Right forelimb (tissue), 1 donor: ENCODE results near the gene EPHB1.

Experiments used
- DNase-seq: peaks from one replicate; pipeline ENCODE4 v3.0.0-alpha.2; 2018

The EPHB1 gene

DNA sequence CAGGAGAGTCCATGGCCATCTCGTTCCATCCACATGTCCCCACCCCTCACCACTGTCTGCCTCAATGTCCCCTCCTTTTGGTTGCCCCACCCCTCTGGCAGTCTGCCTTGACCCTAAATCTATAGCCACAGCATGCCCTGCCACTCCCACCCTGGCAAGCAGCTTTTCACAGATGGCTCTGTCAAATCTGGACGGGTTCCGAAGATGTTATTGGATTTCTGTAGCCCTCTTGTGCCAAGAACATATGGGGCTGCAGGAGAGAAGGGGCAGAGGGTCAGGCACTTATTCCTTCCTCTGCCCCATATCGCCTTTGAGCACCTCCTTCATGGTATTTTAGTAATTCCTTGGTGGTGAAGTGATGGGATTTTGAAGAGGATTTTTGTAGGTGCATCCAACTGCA lies 57.1 kb downstream of the EPHB1 start:
- DNase-seq, result no peak

DNA sequence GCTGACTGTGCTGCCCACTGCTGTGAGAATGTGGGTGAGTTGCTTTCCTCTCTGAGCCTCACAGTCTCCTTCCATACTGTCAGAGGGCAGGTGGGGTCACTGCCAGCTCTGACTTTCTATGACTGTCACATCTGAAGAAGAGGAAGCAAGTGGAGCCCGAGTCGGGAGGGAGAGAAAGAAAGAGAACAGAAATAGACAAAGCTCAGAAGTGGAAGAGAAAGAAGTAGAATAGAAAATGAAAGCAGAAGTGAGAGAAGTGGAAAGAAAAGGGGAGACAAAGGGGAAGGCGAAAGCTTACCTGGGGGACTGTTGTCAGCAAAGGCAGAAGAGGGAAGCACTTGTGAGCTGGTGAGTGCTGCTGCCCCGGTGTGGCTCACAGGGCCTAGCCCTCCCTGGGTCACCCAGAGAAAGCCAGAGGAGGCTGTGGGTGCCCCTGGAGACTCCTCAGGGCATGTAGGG lies 57.9 kb downstream of the EPHB1 start:
- no peak for DNase-seq

DNA sequence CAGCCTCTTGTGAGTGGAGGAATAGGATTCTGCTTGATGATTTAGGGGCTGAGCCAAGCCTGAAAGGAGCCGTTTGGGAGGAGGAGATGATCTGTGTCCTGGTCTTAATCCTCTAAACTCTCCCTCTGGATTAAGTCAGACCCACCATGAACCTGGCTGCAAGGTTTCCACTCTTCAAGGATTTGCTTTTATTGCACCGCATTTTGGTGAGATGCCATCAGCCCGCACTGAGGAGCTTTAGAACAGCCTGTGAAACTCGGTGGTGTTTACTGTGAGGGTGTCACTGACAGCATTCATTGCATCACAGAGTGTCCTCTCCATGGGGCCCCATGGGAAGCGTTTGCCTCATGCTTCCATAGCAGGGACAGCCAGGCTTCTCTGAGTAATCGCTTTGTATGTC lies 59.2 kb downstream of the EPHB1 start:
- no peak for DNase-seq

DNA sequence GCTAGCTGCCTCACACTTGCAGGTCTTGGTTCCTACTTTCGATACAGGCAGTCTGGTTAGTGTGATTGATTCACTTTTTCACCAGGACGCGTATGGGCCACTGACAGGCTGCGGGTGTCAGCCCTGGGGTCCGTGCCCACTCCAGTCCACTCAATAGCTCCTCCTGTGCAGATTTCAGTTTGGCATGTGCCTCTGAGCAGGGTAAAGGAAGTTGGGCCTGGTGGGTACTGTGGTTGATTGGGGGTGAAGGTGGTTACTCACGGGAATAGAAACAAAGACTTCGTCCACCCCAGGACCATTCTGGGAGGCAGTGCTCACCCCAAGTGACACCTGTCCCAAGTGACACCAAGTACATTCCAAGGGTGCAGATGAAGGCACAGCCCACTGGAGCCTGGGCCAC lies 62.3 kb downstream of the EPHB1 start:
- no peak for DNase-seq

DNA sequence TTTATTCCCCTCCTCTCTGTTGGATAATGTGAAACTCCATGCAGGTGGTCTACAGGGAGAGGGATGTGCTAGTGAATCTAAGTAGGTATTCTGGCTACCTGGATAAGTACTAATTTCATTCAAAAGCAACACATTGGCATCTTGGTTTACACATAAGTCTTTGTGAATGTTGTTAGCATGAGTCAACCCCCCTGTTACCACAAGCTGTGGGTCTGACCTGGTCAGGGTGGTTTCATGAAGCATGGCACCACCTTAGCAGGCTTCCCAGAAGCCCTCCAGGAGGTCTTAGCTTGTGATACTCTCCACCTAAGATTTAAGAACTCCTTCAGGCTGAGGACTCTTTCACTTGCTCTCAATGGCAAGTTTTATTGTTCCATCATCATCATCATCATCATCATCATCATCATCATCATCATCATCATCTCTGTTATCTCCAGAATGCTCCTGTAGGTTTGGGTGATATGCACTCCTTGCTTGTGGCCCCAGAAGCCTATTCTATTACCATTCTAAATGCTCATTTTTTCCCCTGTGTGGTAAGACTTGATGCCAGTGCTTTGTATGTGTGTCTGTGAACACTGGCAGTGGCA lies 62.8 kb downstream of the EPHB1 start:
- no peak for DNase-seq

DNA sequence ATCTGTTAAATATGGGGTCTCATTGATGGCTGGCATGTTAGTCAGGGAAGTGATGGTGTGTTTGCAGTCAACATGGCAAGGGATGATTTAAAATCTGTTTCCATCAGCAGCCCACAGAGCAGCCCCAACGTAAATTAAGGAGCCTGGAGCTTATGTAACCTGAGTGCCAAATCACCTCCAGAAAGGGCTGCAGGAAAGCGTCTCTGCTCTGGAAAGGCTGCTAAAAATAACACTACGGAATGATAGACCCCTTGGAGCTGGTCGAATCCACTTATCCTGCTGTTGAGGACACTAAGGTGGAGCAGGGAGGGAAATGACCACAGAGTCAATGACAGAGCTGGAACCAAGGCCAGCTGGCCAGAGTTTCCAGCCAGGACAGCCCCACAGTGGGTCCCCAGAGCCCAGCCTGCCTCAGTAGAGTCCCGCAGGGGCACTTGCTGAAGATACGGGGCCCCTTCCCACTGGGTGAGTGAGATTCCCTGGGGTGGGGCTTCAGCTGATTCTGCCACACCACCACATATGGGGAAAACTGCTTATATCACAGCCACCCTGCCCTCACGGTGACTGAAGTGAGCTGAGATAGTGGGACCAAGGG lies 63.5 kb downstream of the EPHB1 start:
- no peak for DNase-seq

DNA sequence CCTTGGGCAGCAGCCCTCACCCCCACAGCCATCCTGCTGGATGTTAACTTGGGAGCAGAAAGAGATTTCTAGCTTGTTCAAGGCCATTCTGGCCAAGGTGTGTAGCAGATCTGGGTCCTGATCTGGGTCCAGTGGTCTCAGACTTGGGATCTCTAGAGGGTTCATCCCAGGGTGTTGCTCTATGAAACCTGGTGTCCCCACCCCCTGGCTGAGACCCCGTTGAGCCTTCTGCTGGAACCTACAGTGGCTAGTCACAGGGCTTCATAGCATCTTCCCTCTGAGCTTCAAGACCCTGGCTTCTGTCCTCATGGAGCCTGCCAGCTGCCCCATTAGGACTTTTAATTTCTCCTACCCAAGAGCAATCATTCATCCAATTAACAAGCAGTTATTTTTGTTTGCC lies 64.3 kb downstream of the EPHB1 start:
- no peak for DNase-seq

DNA sequence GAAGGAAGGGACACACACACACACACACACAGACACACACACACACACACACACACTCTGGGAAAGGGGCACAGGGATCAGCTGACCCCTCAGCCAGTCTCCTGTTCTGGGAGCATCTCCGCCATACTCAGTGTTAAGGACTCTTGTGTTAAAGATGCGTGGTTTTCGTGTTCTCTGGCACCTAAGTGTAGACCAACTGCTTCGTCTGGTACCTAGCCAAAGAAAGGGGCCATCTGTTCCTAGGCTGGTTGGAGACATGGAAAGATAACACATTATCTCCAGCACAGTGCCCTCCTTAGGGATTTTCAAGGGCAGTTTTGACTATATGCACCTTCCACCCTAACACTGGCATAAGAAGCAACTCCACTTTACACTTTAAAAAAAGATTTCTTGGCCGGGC lies 65.1 kb downstream of the EPHB1 start:
- no peak for DNase-seq

DNA sequence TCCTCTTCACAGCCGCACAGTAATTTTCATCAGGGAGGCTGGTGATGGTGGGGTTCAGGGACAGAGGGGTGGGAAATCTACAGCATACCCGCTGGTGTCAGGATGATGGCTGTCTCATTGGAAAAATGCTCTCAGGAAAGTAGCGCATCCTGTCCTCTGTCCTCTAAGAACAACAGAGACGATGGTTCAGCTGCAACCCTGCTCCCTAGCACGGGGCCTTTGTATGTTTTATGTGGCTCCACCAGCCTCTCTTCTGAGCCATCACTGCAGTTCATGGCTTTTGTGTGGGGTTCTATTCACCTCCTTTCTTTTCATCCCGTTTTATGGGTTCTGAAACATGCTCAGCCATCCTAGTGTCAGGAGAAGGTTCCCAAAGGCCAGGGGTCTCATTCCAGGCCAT lies 68.9 kb downstream of the EPHB1 start:
- no peak for DNase-seq

DNA sequence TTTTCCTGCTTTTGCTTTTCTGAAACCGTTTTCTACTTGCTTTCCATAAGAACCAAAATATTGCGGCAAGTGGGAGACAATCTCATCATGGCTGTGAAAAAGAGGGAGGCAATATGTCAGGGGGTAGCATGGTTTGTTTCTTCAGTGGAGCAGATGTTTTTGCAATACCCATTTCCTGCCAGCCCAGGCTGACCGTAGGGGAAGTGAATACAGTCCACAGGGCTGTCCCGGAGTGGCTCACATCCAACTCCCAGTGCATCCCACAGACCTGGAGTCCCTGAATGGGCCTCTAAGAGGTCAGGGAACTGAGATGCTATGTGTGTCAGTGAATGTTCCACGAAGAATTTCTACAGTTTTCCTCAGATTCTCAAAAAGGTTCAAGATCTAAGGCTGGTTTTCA lies 69.6 kb downstream of the EPHB1 start:
- no peak for DNase-seq

DNA sequence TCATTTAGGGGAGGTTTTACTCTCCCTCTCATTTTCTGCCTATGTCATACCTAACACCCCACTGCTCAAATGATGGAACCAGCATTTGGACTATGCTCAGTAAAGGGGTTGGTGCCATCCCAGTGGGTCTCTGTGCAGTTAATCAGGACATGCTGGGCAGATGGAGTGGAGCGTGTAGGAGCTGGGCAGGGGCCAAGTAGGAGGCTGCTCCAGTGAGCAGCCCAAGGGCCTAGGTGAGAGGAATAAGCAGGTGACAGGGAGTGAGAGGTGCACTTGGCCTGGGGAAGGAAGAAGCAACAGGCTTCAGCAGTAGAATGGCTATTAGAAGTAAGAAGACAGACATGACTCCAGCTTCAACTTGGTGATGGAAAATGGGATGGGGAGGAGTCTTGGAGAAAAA lies 72.2 kb downstream of the EPHB1 start:
- DNase-seq, result no peak

DNA sequence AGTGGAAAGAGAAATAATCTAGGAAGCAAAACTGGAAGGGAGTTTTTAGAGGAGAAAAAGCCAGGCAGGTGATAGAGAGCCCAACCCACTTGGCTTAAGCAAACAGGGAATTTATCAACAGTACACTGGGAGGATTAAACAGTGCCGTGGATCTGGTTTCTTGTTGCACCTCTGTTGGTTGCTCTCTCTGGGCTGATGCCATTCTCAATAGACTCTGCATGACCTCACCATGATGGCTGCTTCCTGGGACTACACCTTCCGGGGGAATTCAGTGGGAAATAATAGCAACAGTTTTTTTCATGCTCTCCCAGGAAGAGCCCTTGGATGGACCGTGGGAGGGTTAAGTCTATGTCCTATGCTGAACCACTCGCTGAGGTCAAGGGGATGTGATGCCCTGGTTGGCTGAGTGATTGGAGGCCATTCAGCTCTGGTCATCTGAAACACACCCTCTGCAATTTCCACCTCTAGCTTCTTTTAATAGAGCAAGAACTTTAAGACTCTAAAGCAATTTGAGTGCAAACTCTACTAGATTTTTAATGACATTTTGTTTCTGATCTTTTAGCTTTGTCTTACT lies 74.2 kb downstream of the EPHB1 start:
- no peak for DNase-seq

DNA sequence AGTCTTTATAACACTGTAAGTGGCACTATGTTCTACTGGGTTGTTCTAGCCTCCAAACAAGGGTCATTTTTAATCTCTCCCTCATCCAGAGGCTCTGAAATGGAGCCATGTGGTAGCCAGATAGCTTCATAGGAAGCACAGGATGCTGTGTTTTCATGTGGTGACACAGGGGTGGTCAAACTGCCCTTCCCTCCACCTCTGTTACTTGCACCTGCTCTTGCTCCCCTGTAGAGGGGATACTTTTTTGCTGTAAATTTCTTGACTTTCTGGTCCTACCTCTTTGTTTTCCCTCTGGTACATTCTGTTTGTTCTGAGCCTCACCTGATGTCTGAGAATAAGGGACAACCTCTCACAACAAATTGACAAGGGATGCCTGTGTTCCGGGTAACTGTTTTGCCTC lies 76.8 kb downstream of the EPHB1 start:
- DNase-seq, result no peak

DNA sequence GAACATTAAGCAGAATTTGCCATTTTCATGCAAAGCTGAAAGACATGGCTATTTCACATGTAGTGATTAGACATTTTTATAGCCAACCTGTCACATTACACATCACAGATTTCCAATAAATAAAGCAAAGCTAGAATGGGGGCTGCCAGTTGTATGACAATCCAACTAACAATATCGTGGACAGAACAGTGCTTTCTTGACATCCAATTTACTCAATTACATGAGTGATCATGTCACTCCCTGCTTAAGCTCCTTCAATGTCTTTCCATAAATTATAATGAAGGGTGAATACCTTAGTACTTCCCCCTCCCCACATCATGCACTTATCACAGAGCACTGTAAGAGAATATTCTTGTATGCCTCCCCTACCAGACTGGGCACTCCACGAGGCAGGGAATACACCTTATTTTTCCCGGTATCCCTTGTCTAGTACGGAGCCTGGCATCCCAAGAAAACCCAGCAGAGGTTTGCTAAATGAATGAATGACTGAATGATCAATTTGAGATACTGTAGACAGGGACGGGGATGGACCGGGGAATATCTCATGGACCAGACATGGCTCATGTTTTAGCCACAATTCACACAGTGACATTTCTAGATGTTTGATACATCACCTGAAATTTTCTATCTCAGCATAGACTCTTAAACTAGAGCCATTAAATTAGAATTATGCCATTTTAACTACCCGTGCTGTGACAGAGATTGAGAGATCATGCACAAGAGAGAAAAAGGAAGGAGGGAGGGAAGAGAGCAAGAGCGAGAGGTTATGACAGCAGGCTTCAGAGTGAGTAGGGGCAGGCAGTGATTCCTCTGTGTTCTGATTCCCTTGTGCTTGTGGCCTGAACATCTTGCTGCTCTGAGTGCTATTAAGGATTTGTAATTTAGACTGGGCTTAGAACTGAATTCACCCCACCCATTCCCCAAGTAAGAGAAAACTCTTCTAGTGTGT lies 77.7 kb downstream of the EPHB1 start:
- no peak for DNase-seq

DNA sequence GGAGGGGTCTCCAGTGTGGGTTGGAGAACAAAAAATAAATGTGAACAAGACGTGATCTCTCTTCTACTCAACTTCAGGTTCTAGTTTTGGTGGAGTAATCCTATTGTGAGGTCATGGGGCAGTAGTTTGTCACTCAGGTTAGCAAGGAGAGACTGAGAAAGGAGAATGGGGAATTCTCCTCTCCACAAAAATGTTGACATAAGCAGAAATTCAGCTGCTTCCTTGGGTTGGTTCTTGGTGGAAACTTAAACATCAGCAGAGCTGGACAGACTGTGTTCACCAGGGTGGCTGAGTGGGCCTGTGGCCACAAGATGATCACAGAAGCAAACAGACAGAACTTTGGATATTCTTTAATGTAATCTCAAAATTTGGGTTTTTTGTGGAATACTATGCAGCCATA lies 78.7 kb downstream of the EPHB1 start:
- no peak for DNase-seq

DNA sequence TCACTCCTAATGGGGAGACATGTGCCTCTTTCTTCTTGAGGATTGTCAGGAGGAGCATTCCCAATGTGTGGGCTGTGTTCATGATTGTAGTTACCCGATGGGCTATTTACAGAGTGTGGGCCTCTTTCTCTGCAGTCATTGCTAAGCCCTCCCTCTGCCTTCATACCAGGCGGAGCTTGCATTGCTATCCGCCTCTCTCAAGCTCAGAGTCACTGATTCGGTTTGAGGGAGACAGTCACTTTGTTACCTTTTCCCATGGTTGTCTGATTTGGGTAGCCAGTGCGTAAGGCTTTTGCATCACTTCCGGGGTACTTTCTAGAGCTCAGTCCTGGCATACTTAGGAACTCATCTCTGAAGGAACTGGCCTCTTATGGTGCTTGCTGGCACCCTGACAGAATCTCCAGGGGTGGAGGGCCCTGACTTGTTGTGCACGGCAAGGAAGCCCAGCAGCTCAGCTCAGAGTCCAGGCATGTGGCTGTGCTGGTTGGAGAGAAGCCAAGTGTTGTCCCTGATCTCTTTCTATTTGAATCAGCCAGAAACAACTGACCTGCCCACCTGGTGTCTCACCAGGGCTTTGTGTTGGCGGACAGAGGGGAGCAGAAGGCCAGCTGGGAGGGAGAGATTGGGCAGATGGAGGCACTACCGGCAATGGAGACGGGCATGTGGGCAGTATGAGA lies 79.8 kb downstream of the EPHB1 start:
- DNase-seq, result no peak

DNA sequence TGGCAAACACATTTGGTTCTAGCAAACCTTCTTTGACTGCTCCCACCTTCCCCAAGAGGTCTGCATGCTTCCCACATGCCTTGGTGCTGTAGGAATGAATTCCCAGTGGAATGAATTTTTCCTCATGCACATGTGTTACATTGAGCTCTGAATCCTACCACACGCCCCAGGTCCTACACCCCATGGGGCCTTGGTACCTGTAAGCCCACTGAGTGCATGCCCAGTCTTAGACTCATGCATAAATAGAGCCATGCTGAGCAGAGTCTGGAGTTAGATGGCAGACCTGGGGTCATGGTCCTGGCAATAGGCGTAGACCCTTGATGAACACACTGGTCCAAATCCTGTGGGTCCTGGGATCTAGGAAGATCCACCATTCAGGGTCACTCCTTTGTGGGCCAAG lies 81.8 kb downstream of the EPHB1 start:
- no peak for DNase-seq

DNA sequence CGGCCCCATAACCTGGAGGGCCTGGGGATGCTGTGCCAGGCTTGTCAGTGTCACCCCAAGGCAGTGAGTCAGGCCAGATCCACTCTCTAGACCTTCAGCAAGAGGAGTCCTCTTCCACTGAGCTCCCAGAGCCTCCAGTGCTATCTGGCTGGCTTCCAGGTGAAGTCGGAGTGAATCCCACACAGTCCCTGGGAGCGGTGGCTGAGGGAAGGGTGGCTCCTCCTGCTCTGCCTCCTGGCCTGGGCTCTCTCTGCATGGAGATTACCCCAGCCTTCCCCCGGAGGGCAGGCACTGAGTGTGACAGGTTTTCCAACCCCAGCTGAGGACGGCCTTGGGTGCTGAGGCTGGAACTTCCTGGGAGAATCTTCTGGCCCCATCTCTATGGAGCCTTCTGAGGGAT lies 82.7 kb downstream of the EPHB1 start:
- DNase-seq, result no peak

DNA sequence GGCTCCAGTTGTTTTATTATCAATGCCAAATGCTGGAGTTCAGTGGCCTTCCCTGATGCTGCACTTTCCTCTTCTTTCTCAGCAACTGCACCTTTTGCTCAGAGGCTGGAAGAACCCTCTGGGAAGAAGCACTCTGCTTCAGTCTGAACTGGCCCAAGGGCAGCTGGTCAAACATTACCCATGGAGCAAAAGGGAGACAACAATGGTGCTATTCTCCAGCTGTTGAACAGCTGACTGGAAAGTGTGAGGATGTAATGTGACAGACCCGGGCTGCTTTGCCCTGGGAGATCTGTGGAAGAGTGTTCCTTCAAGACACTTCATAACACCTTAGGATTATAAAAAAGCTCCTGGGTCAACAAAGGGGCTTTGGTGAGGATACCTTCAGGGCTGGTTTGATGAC lies 84.9 kb downstream of the EPHB1 start:
- DNase-seq, result no peak

DNA sequence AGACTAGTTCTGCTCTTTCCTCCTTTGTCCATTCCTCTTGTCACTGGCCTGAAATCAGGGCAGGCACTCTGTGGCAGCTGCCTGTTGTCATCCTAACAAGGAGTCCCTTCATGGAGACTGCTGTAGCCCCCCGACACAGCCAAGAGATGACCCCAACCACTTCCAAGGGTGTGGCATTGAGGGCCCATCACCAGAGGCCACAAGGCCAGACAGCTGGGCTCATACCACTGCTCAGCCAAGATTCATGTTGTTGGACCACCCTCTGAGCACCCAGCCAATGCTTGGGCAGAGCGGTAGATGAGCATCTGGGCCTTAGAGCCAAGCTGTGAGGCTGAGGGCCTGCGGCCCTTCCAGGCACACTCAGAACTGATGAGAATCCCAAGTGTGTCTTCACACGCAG lies 85.4 kb downstream of the EPHB1 start:
- no peak for DNase-seq

DNA sequence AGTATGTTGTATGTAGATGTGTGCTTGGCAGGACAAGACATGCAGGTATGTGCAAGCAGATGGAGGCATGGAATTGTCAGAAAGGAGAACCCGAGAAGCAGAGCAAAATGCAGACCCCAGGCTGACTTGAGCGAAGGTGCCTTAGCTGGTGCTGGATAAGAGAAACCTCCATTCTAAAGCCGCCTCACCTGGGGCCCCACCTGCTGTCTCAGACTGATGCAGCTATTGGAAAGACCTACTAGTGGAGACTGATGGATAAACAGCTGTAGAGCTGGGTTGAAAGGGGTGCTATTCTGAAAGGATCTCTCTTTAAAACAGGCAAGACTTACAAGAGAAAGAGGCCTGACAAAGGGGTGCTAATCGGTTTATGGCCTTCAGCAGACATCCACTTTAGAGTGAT lies 86.2 kb downstream of the EPHB1 start:
- DNase-seq, result no peak

DNA sequence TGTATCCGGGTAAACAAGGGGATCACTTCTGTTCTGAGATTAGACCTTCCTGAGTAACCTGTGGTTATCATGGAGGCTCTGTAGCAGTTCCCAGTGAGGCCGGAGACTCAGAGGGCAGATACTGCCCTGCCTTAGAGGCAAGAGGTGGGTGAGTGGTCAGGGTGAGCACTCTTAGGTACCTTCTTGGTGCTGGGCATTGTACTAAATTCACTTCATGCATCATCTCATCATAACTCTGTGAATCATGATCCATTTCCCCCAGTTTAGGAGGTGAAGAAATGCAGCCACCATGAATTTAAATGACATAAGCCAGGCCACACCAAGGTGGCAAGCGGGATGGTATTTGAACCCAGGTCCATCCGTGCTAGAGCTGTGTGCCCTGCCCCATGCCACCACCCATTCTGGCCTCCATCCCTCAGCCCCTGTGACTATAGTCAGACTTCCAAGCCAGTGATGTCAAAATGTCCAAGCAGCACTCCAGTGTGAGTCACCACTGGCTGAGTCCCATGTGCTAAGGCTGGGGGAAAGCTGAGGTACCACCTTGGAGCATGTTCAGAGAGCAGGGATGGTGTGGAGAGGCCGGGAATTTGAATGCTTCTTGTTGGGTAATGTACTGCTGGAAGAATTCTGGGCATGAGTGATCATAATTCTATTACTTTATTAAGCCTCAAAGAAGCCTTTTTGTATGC lies 88.8 kb downstream of the EPHB1 start:
- no peak for DNase-seq
